Fibroblast of skin of right biceps (primary cell): ENCODE results near the gene HECW1.
"Not testable (repeated sequence)": the region's sequence is repeated elsewhere in the genome, so short reads cannot be mapped to it uniquely, and the experiment has no call there.

Experiments used
- DNase-seq: peaks from one replicate; pipeline ENCODE4 v3.0.0-alpha.2; 2013

The HECW1 gene

GRCh38 chr7:43314379-43315158 is 202.1 kb downstream of the HECW1 start:
- no peak for DNase-seq

GRCh38 chr7:43317075-43317474 is 204.6 kb downstream of the HECW1 start:
- DNase-seq = no peak

GRCh38 chr7:43318188-43318770 is 205.8 kb downstream of the HECW1 start:
- DNase-seq = no peak

- DNase-seq = no peak
These were observed 213.1 kb downstream of the HECW1 start for GRCh38 chr7:43325595-43325994.

DNA sequence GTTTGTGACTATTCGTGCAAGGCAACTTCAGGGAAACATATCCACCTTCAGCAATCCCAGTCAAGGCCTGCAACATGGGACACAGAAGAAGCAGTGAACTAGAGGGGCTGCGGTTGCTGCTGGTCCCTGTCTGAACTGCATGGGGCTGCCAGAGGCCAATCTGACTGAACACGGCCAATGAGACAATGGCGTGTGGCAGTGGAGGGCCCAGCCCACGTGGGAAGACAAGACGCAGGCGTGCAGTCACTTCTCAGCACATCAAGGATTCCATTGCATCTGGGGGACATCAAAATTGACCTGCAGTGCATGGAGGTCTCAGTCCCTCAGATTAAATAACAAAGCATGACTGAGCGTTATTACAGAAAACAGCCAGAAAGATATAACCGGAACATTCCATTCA is 215.9 kb downstream of the HECW1 start:
- DNase-seq = no peak

DNA sequence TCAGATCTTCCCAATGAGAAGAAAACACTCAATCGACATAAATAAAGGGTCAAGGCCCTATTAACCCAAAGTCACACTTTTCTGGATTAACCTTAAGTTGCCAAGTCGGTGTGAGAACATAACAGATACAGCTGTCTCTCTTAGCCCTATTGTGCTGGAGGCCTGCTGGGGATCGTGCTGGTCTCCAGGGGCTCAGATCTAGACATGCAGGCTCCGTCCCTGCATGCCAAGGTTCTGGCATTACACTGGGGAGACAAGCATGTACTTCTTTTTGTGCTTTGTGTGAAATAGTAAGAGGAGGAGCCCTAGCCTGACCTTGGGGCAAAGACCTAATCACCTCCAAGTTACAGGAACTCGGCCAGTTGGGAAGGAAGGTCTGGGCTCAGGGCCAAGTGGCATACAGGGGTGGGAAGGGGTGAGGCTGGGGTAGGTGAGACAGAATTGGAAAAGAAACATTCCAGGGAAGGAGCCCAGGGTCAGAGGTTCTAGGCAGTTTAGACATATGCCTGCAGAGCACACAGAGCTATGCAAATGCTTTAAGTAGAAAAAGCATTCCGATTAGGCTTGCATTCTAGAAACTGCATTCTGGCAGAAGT is 216.4 kb downstream of the HECW1 start:
- no peak for DNase-seq

DNA sequence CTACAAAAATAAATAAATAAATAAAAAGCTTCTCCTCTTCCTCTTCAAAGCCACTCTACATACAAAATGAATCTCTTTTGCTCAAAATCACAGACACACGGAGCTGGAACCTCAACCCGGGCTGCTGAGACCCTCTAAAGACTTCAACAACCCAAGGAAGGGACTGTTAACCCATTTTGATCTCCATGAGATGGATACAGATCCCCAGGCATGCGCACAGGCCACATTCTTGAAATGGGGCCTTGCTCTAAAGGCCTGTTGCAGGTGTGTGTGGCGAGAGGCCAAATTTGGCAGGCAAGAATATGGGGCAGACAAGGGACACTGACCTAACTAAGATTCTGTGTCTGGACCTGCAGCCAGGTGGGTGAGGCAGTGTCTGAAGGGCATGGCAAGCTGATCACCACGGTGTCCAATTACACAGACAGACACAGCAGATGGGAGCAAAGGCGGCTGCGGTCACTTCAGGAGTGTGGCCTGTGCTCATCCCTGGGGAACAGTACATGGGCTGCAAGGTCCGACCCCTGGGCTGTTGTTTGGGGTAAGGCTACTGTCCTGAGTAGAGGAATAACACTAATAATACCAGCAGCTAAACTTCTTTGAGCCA is 219.8 kb downstream of the HECW1 start:
- no peak for DNase-seq

- DNase-seq = no peak
These were observed 224.7 kb downstream of the HECW1 start for GRCh38 chr7:43337191-43337590.

GRCh38 chr7:43337811-43338210 is 225.4 kb downstream of the HECW1 start:
- DNase-seq = no peak

DNA sequence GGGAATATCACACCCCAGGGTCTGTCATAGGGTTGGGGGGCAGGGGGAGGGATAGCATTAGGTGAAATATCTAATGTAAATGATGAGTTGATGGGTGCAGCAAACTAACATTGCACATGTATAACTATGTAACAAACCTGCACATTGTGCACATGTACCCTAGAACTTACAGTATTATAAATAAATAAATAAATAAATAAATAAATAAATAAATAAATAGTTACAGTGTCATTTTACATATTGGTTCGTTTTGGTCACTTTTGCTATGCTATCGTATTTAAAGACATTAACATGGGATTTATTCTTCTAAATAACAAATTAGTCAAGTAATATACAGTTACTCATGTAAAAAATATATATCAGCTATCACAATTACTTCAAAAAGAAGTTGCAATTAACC is 228.7 kb downstream of the HECW1 start:
- DNase-seq = no peak

- not testable (repeated sequence) for DNase-seq
These were observed 231.0 kb downstream of the HECW1 start for GRCh38 chr7:43343417-43343816.

DNA sequence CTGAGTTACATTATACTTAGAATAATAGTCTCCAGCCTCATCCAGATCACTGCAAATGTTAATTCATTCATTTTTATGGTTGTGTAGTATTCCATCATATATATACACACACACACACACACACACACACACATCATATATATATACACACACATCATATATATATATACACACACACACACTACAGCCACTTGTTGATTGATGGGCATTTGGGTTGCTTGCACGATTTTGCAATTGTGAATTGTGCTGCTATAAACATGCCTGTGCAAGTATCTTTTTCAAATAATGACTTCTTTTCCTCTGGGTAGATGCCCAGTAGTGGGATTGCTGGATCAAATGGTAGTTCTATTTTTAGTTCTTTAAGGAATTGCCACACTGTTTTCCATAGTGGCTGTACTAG is 233.2 kb downstream of the HECW1 start:
- DNase-seq = not testable (repeated sequence)

DNA sequence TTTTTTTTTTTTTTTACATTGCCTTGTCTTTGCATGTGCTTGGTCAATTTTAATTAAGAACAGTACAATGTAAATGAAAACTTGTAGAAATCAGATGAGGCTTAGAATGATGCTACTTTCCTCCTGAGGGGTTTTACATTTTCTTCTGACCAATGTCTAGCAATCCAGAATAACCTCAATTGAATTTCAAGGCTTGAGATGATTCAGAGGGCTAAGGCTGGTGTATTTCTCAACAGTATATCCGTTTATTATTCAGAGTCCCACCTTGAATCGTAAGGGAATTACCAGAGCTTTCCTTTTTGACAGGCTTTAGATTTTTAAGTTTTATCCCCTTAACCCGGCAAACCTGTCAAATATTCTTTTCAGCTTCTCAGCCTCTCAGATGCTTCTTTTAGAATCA is 239.2 kb downstream of the HECW1 start:
- no peak for DNase-seq

- DNase-seq = no peak
These were observed 241.5 kb downstream of the HECW1 start for GRCh38 chr7:43353902-43354301.

- peak; percentile 45 for DNase-seq
These were observed 250.2 kb downstream of the HECW1 start for GRCh38 chr7:43362652-43363034.

DNA sequence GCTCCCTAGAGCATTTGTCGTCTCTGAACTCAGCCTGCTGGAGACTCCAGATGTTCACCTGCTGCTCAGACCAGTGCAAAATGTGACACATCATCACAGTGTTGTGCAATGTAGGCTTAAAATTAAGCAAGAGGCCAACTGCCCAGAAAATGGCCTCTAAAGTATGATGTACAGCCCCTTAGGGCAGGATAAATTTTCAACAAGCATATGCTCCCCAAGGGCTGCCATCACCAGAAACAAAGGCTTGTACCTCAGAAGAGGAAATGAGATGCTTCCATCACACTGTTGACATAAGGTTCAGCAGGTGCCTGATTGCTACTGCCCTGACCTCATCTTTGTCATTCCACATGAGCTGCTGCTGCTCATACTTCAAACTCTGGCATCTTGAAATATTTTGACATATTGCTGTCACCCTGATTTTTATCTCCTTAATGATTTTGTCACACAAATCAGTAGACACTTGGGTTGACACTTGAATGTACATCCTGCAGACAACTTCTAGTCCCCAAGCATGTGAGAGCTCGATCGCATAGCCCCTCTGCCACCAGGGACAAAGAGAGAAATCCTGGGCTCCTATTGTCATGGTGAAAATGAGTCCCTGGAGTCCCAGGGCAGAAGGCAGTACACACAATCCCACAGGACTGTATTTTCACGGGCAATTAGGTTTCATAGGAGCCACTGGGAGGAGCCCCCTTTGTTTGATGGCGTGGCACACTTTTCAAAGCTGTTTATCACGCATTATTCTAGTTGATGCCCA is 250.8 kb downstream of the HECW1 start:
- DNase-seq = peak; percentile 12

GRCh38 chr7:43364391-43364790 is 251.9 kb downstream of the HECW1 start:
- no peak for DNase-seq

GRCh38 chr7:43372676-43373355 is 260.4 kb downstream of the HECW1 start:
- DNase-seq = peak; percentile 59

GRCh38 chr7:43377196-43377960 is 264.9 kb downstream of the HECW1 start:
- peak; percentile 24 for DNase-seq

DNA sequence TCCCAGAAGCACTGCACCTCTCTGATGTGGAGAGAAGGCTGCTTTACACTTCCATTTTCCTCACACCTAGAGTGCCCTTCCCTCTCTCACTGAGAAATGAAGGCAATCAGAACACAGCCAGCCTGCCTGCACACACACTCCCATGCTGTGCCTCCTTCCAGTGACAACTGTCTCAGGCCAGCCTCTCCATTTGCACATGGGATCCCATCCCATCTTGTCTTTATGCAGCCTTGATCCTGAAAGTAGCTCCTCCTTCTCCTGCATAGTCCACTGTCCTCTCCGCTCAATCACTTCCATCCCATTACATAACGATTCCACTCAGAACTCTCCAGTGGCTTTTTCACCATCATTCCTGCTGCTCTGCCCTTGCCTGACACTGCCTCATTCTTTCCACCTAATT is 266.8 kb downstream of the HECW1 start:
- DNase-seq = no peak

DNA sequence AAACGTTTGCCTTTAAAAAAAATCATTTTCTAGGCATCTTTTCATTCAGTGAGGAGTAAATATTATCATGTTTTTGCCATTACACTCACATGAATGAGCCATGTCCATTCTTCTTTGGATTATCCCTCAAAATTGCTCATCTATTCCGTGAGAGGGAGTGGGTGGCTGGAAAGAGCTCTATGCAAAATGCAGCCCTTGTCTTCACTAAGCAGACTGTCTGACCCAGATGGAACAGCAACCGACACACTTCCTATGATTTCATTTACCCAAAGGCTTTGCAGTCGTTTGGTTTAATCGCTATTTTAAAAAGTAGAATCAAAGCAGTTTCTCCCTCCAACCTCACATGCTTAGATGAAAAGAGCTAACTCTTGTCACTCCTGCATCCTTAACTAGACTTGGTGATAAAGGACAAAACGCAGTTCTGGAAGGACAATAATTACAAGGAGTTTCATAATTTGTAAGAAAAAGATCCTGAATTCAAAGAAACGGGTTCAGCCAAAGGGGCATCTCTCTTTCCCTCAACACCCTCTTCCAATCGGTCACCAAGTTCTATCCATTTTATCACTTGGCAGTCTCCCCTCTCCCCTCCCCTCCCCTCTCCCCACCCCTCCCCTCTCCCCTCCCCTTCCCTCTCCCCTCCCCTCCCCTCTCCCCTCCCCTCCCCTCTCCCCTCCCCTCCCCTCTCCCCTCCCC is 272.3 kb downstream of the HECW1 start:
- no peak for DNase-seq
